Activated T-cell treated with anti-CD3 and anti-CD28 coated beads for 24 hours (primary cell): ENCODE data around the gene SPAG16.
"Not testable (repeated sequence)": the region's sequence is repeated elsewhere in the genome, so short reads cannot be mapped to it uniquely, and the experiment has no call there.

Experiments
- DNase-seq: peaks from one replicate; pipeline ENCODE4 v3.0.0-alpha.2; 2020; ENCODE audit warnings: low read depth

The SPAG16 gene

GRCh38 chr2:214011676-214012075 lies 727.4 kb downstream of the SPAG16 start:
- no peak for DNase-seq

GRCh38 chr2:214014551-214015220 lies 730.4 kb downstream of the SPAG16 start:
- no peak for DNase-seq

GRCh38 chr2:214019229-214019972 lies 735.1 kb downstream of the SPAG16 start:
- DNase-seq: no peak

GRCh38 chr2:214019973-214020345 lies 735.7 kb downstream of the SPAG16 start:
- DNase-seq: no peak

GRCh38 chr2:214029190-214029589 lies 744.9 kb downstream of the SPAG16 start:
- no peak for DNase-seq

- no peak for DNase-seq
These were observed 747.3 kb downstream of the SPAG16 start for GRCh38 chr2:214031566-214031965.

- no peak for DNase-seq
These were observed 750.2 kb downstream of the SPAG16 start for GRCh38 chr2:214034417-214034816.

GRCh38 chr2:214035091-214035852 lies 751.0 kb downstream of the SPAG16 start:
- no peak for DNase-seq

- no peak for DNase-seq
These were observed 751.7 kb downstream of the SPAG16 start for GRCh38 chr2:214035921-214036320.

GRCh38 chr2:214038186-214038585 lies 753.9 kb downstream of the SPAG16 start:
- DNase-seq: no peak

GRCh38 chr2:214050731-214051130 lies 766.5 kb downstream of the SPAG16 start:
- DNase-seq: no peak

GRCh38 chr2:214051585-214051984 lies 767.3 kb downstream of the SPAG16 start:
- no peak for DNase-seq

GRCh38 chr2:214052235-214052634 lies 768.0 kb downstream of the SPAG16 start:
- no peak for DNase-seq

GRCh38 chr2:214057986-214058385 lies 773.7 kb downstream of the SPAG16 start:
- no peak for DNase-seq

GRCh38 chr2:214062279-214062678 lies 778.0 kb downstream of the SPAG16 start:
- not testable (repeated sequence) for DNase-seq

GRCh38 chr2:214064471-214064870 lies 780.2 kb downstream of the SPAG16 start:
- DNase-seq: no peak

- no peak for DNase-seq
These were observed 782.6 kb downstream of the SPAG16 start for GRCh38 chr2:214066862-214067261.

GRCh38 chr2:214069254-214069653 lies 785.0 kb downstream of the SPAG16 start:
- no peak for DNase-seq

GRCh38 chr2:214075456-214075855 lies 791.2 kb downstream of the SPAG16 start:
- no peak for DNase-seq

- DNase-seq: no peak
These were observed 792.3 kb downstream of the SPAG16 start for GRCh38 chr2:214076527-214076926.

GRCh38 chr2:214077727-214078126 lies 793.5 kb downstream of the SPAG16 start:
- DNase-seq: no peak

GRCh38 chr2:214079032-214079431 lies 794.8 kb downstream of the SPAG16 start:
- no peak for DNase-seq

- no peak for DNase-seq
These were observed 804.3 kb downstream of the SPAG16 start for GRCh38 chr2:214088536-214088935.
